Occipital lobe (tissue), 2 donors: ENCODE results near the gene PTPN14. TPM values are rescaled to one million over a fixed set of nuclear protein-coding genes. Genes with fewer than 3 reads are reported as not detected.

Experiments
- DNase-seq: peaks from one replicate; lab custom pipeline; 2025; lab: John Stamatoyannopoulos, UW
- total RNA-seq: library from RNA; depleted of rRNA; stranded (reverse); fragments of >200 nt; gene quantifications from one replicate; pipeline ENCODE4 v1.2.3, GENCODE V29; 2014

The PTPN14 gene
- total RNA-seq, 1 donor from 2014 or later: 2.7 TPM

- DNase-seq: no peak
Measured at GRCh38 chr1:214476986-214477870, 74.2 kb downstream of the PTPN14 start.

GRCh38 chr1:214476229-214476985 is 75.0 kb downstream of the PTPN14 start:
- no peak for DNase-seq

GRCh38 chr1:214475746-214476145 is 75.7 kb downstream of the PTPN14 start:
- no peak for DNase-seq

GRCh38 chr1:214475331-214475730 is 76.1 kb downstream of the PTPN14 start:
- no peak for DNase-seq

GRCh38 chr1:214474467-214474866 is 76.9 kb downstream of the PTPN14 start:
- no peak for DNase-seq

GRCh38 chr1:214473862-214474261 is 77.5 kb downstream of the PTPN14 start:
- no peak for DNase-seq

GRCh38 chr1:214473387-214473786 is 78.0 kb downstream of the PTPN14 start:
- DNase-seq: no peak

GRCh38 chr1:214472364-214472763 is 79.0 kb downstream of the PTPN14 start:
- no peak for DNase-seq

- no peak for DNase-seq
Measured at GRCh38 chr1:214471458-214471857, 79.9 kb downstream of the PTPN14 start.

- DNase-seq: no peak
Measured at GRCh38 chr1:214470132-214470531, 81.3 kb downstream of the PTPN14 start.

GRCh38 chr1:214469290-214469689 is 82.1 kb downstream of the PTPN14 start:
- DNase-seq: no peak

GRCh38 chr1:214467078-214467585 is 84.3 kb downstream of the PTPN14 start:
- DNase-seq: no peak

GRCh38 chr1:214466403-214467077 is 84.9 kb downstream of the PTPN14 start:
- DNase-seq: no peak

- no peak for DNase-seq
Measured at GRCh38 chr1:214464445-214465287, 86.7 kb downstream of the PTPN14 start.

GRCh38 chr1:214463596-214463995 is 87.8 kb downstream of the PTPN14 start:
- DNase-seq: no peak

- DNase-seq: no peak
Measured at GRCh38 chr1:214462882-214463281, 88.5 kb downstream of the PTPN14 start.

GRCh38 chr1:214461305-214461704 is 90.1 kb downstream of the PTPN14 start:
- DNase-seq: no peak

GRCh38 chr1:214460304-214460916 is 91.0 kb downstream of the PTPN14 start:
- DNase-seq: no peak

GRCh38 chr1:214459895-214460294 is 91.5 kb downstream of the PTPN14 start:
- no peak for DNase-seq

GRCh38 chr1:214458541-214458940 is 92.9 kb downstream of the PTPN14 start:
- no peak for DNase-seq
